Amniotic epithelial cell (primary cell): ENCODE results near the gene MAP1B.
A peak's percentile ranks its signal among the peaks of the same experiment; 100 is the strongest.

Source experiments
- DNase-seq: peaks from one replicate; pipeline ENCODE4 v3.0.0-alpha.2; 2010; ENCODE audit warnings: low read depth

The MAP1B gene

DNA sequence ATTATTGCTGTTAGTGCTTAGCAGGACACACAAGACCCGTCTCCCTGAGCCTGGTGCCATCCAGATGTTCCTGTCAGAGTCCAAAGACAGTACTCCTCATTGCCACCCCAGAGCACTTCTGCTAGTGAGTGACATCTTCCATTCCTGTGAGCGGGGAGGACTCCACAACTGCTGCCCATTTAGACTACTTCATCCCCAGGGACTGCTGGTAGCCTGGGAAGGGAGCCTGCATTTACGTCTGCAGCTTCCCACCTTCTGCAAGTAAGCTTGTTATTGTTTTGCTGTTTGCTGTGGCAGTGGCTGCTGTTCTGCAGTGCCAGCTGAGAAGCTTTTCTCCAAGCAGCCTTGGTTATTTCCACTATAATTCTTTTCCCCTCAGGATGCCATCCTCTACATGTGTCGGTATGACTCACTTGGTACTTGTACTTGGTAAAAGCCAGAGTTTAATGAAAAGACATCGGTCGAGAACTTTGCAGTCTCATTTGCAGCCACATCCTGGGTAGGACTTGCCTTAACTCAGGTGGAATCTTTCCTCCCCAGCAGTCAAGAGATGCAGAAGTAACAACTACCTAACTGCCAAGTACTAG lies 10.6 kb upstream of the MAP1B start:
- DNase-seq: no peak

GRCh38 chr5:72101828-72102227 lies 5.4 kb upstream of the MAP1B start:
- DNase-seq: peak; percentile 33

GRCh38 chr5:72106817-72107130 lies 501 bp upstream of the MAP1B start:
- no peak for DNase-seq

GRCh38 chr5:72107901-72108201 lies 576 bp downstream of the MAP1B start:
- DNase-seq: peak; percentile 19

DNA sequence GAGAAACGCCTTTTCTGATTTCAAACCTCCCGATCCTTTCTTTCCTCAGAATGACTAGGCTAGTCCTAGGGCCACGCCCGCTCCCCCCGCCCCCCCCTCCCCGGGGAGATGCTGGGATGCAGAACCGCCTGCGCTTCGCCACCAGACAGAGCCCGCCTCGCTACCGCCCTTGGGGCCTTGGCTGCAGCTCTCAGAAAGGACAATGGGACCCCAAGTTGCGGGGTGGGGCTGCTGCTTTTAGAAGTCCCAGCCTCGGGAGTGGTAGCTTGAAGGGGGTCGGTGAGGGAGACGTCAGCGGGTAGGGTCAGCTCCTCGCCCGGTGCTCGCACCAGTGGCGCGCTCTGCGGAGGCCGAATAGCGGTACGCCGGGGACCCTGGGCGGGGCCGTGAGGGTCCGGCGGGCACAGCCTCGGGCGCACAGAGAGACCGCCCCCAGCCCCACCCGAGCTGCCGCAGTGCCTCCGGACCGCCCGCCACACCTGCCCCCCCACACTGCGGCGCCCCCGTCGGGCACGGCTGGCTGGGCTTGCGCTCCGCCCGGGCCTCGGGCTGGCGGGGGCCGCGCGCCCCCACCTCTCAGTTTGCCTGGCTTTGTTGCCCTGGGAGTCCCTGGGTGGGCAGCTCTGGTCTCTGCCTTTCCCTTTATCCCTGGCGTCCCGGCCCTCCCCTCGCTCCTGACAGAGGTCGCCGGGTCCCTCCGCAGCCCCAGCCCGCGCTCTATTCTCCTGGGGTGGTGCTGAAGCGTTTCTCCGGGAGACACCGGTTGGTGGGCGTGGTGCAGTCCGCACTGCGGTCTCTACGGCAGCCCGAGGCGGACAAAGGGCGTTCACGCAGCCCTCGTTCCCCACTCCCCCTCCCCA lies 1.2 kb downstream of the MAP1B start:
- DNase-seq: peak; percentile 76

- DNase-seq: no peak
Observed at GRCh38 chr5:72109062-72109411, 1.8 kb downstream of the MAP1B start.

GRCh38 chr5:72109625-72110024 lies 2.4 kb downstream of the MAP1B start:
- no peak for DNase-seq

DNA sequence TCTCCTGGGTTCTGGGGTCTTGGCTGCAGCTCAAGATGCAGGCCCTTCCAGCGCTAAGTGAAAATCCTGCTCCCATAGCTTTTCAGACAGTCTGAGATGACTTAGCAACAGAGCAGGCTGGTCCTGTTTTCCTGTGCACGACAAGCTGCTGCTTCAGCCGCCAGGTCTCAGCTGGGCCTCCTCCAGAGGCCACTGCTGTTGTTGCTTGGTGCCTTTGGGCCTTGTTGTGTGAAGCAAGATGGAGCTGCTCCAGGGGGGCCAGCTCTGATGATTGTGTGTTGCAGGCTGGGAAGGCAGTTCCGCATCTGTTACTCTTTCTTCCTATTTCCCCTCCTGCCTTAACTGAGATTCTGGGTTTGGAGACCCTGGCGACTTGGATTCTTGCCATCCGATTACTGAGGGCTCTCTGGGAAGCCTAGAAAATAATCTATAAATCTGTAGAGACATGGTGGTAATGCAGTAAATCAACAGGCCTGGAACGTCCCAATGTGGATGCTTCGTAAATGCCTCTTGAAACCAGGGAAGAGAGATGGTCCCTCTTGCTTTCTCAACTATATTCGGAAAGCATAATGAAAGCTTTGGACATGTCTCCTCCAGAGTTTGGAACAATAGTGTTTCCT lies 3.2 kb downstream of the MAP1B start:
- DNase-seq: no peak

DNA sequence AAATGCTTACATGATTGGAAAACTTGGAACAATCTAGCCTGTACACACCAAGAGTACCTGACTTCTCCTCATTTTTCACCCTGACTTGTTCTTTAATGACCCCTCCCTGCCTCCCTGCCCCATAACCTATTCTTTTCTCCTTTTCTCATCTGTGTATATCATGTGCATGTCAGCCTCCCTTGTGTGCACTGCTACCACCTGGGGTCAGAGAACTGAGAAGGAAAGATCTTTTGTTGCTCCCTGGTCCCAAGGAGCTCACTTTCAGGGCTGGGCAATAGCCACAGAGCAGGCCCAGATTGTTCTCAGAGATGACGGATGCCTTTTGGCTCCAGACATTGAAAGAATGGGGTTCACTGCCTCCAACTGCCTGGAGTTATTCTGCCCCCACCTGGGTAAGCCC lies 5.1 kb downstream of the MAP1B start:
- DNase-seq: no peak

DNA sequence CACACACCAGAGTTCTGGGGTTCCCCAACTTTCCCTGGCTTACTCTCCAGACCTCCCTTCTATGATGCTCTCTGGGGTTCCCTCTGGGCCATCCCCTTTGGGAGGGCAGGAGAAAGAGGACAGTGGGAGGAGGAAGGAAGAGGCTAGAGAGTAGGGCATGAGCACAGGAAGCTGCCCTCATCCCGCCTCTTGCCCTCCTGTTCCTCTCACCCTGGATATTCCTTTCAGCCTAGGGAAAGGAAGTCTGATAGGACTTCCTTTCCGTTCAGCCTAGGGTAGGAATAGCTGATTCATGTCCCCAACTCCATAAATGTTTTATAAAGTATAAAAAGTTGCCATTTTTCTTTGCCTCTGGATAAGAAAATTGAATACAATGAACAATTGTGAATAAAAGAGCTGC lies 7.4 kb downstream of the MAP1B start:
- DNase-seq: no peak

GRCh38 chr5:72115296-72115695 lies 8.0 kb downstream of the MAP1B start:
- DNase-seq: no peak

DNA sequence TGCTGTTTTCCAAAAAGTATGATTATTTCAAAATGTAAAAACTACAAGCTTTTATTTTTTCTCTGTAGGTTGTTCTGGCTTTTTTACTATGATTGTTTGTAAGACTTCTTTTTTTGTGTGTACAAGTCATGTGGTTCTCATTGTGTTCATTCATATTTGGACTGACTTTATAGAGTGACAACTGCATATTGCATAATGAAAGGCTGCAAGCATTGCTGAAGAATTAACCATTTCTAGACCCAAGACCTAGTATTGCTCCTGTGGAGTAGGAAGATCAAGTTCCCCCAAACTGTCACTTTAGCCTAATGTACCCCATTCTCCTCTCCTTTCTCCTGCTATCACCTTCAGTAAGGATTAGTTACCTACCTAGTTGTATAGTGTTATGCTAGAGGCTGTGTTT lies 10.0 kb downstream of the MAP1B start:
- DNase-seq: no peak

GRCh38 chr5:72121052-72121779 lies 13.9 kb downstream of the MAP1B start:
- DNase-seq: no peak

- no peak for DNase-seq
Observed at GRCh38 chr5:72121780-72122445, 14.6 kb downstream of the MAP1B start.

DNA sequence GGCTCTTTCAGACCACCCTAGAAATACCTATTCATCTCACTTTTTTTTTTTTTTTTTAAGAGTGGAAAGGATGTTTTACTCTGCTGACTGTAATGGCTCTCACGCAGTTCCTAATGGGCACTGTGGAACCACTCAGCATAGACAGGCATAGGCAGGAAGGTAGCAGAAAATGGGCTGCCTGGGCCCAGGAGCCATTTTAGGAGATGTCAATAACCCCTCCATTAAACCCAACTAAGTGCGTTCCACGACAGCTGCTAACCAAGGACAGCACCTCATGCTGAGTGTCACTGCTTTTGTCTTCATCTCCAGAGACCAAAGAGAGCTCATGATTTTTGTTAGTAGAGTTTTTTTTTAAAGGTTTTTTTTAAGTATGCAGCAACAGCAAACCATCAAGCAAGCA lies 15.3 kb downstream of the MAP1B start:
- DNase-seq: no peak

GRCh38 chr5:72123764-72124376 lies 16.6 kb downstream of the MAP1B start:
- no peak for DNase-seq

DNA sequence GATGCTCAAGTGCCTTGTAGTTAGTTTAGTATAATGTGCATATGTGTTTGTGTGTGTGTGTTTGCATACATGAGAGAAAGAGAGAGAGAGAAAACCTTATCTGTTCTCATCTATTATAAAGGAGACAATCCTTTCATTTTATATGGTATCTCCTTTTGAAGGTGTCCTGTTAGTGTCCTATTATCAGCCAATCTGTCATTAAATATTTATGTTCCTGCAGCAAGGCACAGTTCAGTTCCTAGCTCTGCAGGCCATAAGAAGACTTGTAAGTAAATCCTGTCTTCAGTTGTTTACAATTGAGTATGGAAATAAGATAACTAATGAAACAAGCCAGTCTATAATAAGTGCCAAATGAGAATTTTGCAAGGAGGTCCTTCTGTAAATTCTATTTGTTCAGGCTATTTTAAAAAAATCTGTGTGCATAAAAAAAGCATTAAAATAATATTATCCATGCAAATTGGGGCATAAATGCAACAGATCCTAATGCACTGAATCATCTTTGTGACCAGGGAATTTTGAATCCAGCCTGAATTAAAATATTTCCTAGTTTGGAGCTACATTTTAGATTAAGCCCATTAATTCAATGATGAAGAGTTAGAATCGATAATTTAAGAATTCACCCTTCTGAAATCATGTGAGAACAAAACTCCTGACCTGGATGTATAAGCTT lies 18.1 kb downstream of the MAP1B start:
- DNase-seq: no peak

DNA sequence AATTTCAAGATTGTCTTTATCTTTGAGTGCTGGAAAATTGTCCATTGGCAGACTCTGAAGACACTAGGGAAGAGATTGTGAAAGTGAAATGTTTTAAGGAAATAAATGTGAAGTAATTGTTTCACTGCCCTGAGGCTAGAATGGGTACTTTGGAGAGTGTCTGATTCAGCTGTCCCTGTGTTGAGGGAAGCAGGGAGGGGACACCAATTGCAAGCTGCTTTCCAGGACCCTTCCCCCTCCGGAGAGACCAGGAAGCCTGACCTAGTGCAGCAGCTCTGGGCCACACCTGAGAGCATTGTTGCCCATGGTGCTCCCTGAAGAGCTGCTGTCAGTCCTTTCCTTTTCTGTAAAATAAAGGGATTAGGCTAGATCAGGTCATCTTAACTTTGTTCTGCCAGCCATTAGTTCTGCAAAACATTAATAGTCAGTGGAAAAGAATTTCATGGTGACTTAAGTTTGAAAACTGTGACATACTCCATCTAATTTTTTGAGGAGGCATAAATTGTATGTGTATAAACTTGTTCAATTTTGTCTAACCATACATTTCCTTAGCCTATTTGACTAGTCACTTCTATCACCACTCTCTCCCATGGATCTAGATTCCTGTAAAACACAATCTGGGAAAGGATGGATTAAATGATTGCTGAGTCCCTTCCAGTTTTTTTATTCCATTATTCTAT lies 18.8 kb downstream of the MAP1B start:
- no peak for DNase-seq

DNA sequence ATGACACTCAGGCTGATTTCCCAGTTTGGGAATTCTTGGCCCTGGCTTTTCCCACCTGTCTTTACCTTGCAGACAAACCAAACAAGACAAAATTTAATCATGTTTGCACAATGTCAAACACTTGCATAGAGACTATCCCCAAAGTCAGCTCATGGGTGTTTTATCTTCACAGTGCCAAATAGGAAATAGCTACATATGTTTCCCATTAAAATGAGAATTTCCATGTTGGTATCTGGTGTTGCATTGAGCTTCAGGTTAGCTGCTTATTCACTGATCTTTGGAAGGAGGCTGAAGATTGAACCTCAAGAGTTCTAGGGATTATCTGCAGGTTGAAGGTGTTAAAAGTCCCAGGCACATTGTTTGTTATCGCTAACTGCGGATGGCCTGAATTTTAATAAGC lies 19.5 kb downstream of the MAP1B start:
- no peak for DNase-seq

GRCh38 chr5:72129725-72130124 lies 22.4 kb downstream of the MAP1B start:
- no peak for DNase-seq

DNA sequence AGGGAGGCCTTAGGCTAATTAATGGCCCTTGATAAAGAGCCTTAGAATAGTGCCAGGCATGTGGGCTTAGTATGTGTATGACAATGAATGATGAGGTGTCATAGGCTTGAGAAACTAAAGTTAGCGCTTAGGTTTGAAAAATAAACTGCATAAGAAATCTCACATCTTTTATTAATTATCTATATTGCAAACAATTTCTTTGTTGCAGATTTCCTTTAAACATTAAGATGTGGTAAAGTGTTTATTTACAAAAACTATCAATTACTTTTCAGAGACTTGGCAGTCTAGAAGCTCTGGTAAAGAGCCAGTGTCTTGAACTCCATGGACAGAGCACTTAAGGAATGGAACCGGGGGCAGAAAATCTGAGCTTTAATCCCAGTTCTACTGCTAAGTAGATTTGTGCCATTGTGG lies 23.1 kb downstream of the MAP1B start:
- DNase-seq: peak; percentile 48
